ENCODE measurements around the gene FGF5.

The FGF5 gene

DNA sequence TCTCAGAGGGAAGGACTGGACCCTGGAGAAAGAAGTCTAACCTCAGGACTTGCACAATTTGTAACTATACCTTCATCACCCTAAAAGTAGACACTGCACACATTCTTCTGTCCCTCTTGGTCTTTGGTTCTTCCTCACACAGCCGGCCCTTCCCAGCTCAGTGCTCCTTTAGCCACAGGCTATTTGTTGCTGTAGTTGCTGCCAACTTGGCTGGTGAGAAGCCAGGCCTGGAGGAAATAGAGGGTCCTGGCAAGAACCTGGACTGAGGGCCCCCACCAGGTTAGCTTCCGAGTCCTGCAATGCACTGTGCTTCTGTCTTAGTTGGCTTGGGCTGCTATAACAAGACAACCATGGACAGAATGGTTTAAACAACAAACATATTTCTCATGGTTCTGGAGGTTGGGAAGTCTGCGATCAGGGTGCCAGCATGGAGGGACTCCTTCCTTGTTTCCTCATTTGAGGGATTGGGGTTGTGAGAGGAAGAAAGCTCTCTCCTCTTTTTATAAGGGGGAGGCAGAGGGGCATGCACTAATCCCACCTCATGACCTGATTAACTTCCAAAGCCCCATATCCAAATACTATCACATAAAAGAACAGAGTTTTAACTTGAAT, 4.4 kb upstream of the FGF5 start:
- DNase-seq (ENCODE audit: low read depth): no peak
- H3K4me3 ChIP-seq (replicated peaks; ENCODE audit: low read depth, low read length): no peak overlapping the region
- TF ChIP-seq, protein P1, sequence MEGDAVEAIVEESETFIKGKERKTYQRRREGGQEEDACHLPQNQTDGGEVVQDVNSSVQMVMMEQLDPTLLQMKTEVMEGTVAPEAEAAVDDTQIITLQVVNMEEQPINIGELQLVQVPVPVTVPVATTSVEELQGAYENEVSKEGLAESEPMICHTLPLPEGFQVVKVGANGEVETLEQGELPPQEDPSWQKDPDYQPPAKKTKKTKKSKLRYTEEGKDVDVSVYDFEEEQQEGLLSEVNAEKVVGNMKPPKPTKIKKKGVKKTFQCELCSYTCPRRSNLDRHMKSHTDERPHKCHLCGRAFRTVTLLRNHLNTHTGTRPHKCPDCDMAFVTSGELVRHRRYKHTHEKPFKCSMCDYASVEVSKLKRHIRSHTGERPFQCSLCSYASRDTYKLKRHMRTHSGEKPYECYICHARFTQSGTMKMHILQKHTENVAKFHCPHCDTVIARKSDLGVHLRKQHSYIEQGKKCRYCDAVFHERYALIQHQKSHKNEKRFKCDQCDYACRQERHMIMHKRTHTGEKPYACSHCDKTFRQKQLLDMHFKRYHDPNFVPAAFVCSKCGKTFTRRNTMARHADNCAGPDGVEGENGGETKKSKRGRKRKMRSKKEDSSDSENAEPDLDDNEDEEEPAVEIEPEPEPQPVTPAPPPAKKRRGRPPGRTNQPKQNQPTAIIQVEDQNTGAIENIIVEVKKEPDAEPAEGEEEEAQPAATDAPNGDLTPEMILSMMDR (IDR thresholded peaks at IDR 0.05; ENCODE audit: low read length, missing control alignments): no peak

DNA sequence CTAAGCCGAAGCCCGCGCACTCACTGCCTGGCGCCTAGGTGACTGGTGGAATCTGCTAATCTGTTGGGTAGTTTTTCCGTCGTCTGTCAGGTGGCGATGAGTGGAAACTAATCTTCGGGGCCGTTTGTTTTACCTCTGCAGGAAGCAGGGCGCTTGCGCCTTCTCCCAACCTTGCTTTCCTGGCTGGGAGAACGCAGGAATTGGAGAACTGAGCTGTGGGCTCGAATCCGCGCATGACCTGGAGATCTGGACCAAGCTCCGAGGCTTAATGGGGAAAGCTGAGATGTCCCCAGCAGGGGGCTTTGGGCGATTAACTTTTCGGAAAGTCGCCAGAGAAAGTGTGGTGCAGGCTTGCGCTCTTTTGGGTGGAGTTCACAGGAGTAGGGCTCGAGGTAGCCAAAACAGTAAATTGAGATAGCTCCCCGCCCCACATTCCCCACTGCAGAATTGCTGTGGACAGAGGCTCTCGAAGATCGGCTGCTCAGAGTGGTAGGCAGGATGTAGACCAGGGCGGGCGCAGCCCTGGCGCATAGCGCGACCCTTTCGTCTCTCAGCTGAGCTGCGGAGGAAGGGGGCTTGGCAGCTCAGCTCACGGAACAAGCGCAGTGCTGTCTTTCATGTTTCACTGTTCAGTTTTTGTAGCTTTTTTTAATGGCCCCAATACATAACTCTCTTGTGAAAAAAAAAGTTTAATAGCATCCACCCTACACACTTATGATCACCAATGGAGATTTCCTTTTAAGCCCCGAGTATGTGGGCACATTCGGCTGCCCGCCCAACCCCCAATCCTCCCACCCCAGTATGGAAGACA, 2.7 kb upstream of the FGF5 start:
- TF ChIP-seq, protein P1 (IDR thresholded peaks at IDR 0.05; ENCODE audit: low read length, missing control alignments): no peak
- DNase-seq (ENCODE audit: low read depth): no peak
- no peak overlapping the region for H3K4me3 ChIP-seq (replicated peaks; ENCODE audit: low read depth, low read length)

DNA sequence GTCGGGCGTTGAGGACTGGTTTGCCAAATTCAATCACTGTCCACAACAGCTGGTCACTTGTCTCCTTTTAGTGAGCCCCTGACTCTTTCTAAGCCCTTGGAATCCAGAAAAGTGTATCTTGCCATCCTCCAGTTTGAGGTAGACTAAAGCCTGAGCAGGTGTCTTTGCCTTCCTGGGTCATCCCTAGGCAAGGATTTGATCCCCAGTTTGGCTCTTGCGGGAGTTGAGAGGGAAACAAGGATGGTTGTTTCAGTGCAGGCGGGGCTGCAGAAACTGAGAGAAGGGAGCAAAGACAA, 2.2 kb upstream of the FGF5 start:
- no peak overlapping the region for H3K4me3 ChIP-seq (replicated peaks; ENCODE audit: low read depth, low read length)
- DNase-seq (ENCODE audit: low read depth): no peak
- TF ChIP-seq, protein P1 (IDR thresholded peaks at IDR 0.05; ENCODE audit: low read length, missing control alignments): no peak

GRCh38 chr4:80264825-80265224, 1.6 kb upstream of the FGF5 start:
- no peak for DNase-seq (ENCODE audit: low read depth)
- H3K4me3 ChIP-seq (replicated peaks; ENCODE audit: low read depth, low read length): no peak overlapping the region
- TF ChIP-seq, protein P1 (IDR thresholded peaks at IDR 0.05; ENCODE audit: low read length, missing control alignments): no peak

DNA sequence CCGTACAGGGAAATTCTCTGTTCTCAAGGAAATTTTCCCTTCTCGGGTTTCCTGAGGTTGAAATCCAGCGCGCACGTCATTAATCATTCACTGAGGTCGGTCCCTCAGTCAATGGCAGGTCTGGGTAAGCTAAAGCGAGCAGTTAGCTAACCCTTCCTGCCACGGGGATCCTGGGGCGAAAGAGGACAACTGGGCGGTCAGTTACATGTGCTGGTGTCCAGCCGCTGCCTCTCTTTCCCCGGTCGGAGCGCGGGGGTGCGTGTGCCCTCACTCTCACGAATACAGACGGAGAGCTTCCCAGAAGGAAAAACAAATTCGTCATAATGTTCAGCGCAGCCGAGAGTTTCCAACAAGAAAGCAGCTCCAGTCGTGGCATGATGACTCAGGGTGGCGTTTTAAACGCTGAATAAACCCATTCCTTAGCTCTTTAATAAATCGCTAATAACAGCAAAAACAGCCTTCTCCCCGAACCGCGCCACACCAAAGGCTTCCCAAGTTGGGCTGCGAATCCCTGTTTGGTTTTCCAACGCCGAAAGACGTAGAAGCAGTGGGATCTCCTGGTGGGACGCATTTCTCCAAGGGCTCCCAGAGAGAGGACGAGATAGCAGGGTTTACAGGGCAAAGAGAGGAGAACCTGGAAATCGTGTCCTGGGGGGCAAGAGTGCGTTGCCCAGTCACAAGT, 752 bp upstream of the FGF5 start:
- peak overlapping the region; percentile 87 for H3K4me3 ChIP-seq (replicated peaks; ENCODE audit: low read depth, low read length)
- peak; percentile 77 for DNase-seq (ENCODE audit: low read depth)
- TF ChIP-seq, protein P1 (IDR thresholded peaks at IDR 0.05; ENCODE audit: low read length, missing control alignments): no peak

DNA sequence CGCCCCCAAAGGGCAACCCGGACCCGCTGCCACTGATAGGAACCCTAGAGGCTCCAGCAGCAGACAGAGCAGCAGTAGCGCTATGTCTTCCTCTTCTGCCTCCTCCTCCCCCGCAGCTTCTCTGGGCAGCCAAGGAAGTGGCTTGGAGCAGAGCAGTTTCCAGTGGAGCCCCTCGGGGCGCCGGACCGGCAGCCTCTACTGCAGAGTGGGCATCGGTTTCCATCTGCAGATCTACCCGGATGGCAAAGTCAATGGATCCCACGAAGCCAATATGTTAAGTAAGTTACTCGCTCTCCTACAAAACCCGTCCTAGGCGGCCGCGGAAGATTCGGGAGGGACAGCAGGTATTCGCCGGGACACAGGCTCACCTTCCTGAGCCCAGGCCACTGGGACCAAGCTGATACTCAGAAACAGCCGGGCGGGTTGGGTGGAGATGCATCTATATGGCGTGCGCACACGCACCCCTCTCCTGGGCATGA, 477 bp downstream of the FGF5 start:
- peak overlapping the region; percentile 87 for H3K4me3 ChIP-seq (replicated peaks; ENCODE audit: low read depth, low read length)

More for the DNA sequence above, 477 bp downstream of the FGF5 start:
- peak; percentile 61 for DNase-seq (ENCODE audit: low read depth)
- TF ChIP-seq, protein P1 (IDR thresholded peaks at IDR 0.05; ENCODE audit: low read length, missing control alignments): no peak

Data from fibroblast of pulmonary artery (primary cell).